Neuronal stem cell (in vitro differentiated cells): ENCODE data around the gene USP20.

ENCODE experiments used
- DNase-seq: peaks from one replicate; pipeline ENCODE4 v3.0.0-alpha.2; 2013; ENCODE audit warnings: low spot score
- H2AFZ ChIP-seq: one replicate; pipeline ENCODE4 v1.6.1; 2013; ENCODE audit warnings: mild to moderate bottlenecking, low read length, inconsistent platforms
- H2AK5ac ChIP-seq: 2 replicates; pipeline ENCODE4 v1.6.1; 2013; ENCODE audit warnings: low read depth, mild to moderate bottlenecking, inconsistent platforms, low read length, moderate library complexity, mixed read lengths
- H2BK120ac ChIP-seq: 2 replicates; pipeline ENCODE4 v1.6.1; 2013; ENCODE audit warnings: low read depth, mild to moderate bottlenecking, inconsistent platforms, low read length, moderate library complexity, mixed read lengths
- H2BK12ac ChIP-seq: one replicate; pipeline ENCODE4 v1.6.1; 2013; ENCODE audit warnings: low read length, inconsistent platforms
- H2BK15ac ChIP-seq: 2 replicates; pipeline ENCODE4 v1.6.1; 2013; ENCODE audit warnings: mild to moderate bottlenecking, low read length, inconsistent platforms, mixed read lengths
- H2BK5ac ChIP-seq: one replicate; pipeline ENCODE4 v1.6.1; 2013; ENCODE audit warnings: inconsistent platforms, mild to moderate bottlenecking, low read length, moderate library complexity
- H3K14ac ChIP-seq: one replicate; pipeline ENCODE4 v1.6.1; 2013; ENCODE audit warnings: low read length, inconsistent platforms
- H3K18ac ChIP-seq: 2 replicates; pipeline ENCODE4 v1.6.1; 2013; ENCODE audit warnings: low read length, inconsistent platforms
- H3K23ac ChIP-seq: 2 replicates; pipeline ENCODE4 v1.6.1; 2013; ENCODE audit warnings: low read depth, mild to moderate bottlenecking, mixed read lengths, low read length, inconsistent platforms; ENCODE audit not compliant: poor library complexity
- H3K27ac ChIP-seq: replicated peaks from 3 replicates; pipeline ENCODE4 v1.5.1; 2013; ENCODE audit warnings: low read length, inconsistent platforms
- H3K27me3 ChIP-seq, 3 experiments: 2 replicates each; pipeline ENCODE4 v1.6.1; 2013; ENCODE audit warnings: low read length in 3 of 3, mild to moderate bottlenecking in 2 of 3, inconsistent platforms in 1 of 3, low read depth in 1 of 3, mixed read lengths in 1 of 3, moderate library complexity in 1 of 3; ENCODE audit not compliant: control insufficient read depth in 3 of 3, insufficient read depth in 3 of 3
- H3K36me3 ChIP-seq, 2 donors: replicated peaks in 1 of 2; 2 replicates each; pipeline ENCODE4 v1.6.1; 2013; ENCODE audit warnings: low read length in 2 of 2; ENCODE audit not compliant: control insufficient read depth in 2 of 2, insufficient read depth in 2 of 2
- H3K4ac ChIP-seq: 2 replicates; pipeline ENCODE4 v1.6.1; 2013; ENCODE audit warnings: inconsistent platforms, mild to moderate bottlenecking, low read length, moderate library complexity
- H3K4me1 ChIP-seq, 2 donors: 1 replicate in 1 of 2; 2 replicates in 1 of 2; pipeline ENCODE4 v1.6.1; 2013; ENCODE audit warnings: low read length in 2 of 2, low read depth in 1 of 2; ENCODE audit not compliant: control insufficient read depth in 2 of 2, insufficient read depth in 1 of 2
- H3K4me2 ChIP-seq: one replicate; pipeline ENCODE4 v1.6.1; 2013; ENCODE audit warnings: mild to moderate bottlenecking, low read length, inconsistent platforms; ENCODE audit not compliant: insufficient read depth, poor library complexity, severe bottlenecking
- H3K4me3 ChIP-seq, 2 donors: 2 replicates each; pipeline ENCODE4 v1.5.1; 2013; ENCODE audit warnings: low read length in 2 of 2, mild to moderate bottlenecking in 2 of 2, inconsistent platforms in 1 of 2, moderate library complexity in 1 of 2
- H3K79me1 ChIP-seq: one replicate; pipeline ENCODE4 v1.6.1; 2013; ENCODE audit warnings: low read depth, mild to moderate bottlenecking, inconsistent platforms, low read length, moderate library complexity
- H3K9ac ChIP-seq: one replicate; pipeline ENCODE4 v1.6.1; 2013; ENCODE audit warnings: mild to moderate bottlenecking, low read depth, low read length, inconsistent platforms; ENCODE audit not compliant: poor library complexity
- H3K9me3 ChIP-seq, 2 donors: replicated peaks in 1 of 2; 2 replicates each; pipeline versions ENCODE3 to v1.6.1; 2013; ENCODE audit warnings: low read length in 2 of 2, mild to moderate bottlenecking in 2 of 2, inconsistent platforms in 1 of 2, low read depth in 1 of 2, mixed read lengths in 1 of 2, moderate library complexity in 1 of 2; ENCODE audit not compliant: control insufficient read depth in 2 of 2, insufficient read depth in 1 of 2
- H4K8ac ChIP-seq: one replicate; pipeline ENCODE4 v1.6.1; 2013; ENCODE audit warnings: low read depth, mild to moderate bottlenecking, inconsistent platforms, low read length, moderate library complexity
- H4K91ac ChIP-seq: one replicate; pipeline ENCODE4 v1.6.1; 2013; ENCODE audit warnings: low read length, low read depth, mild to moderate bottlenecking, inconsistent platforms; ENCODE audit not compliant: poor library complexity
- WGBS, 2 donors: extraction: QIAGEN DNeasy Blood & Tissue Kit; methylation state at CpG; one replicate each; pipeline ENCODE4 v1.1.7; 2013; ENCODE audit warnings: missing lambda C conversion rate in 2 of 2, mixed read lengths in 1 of 2; ENCODE audit not compliant: insufficient read length in 2 of 2, insufficient replicate concordance in 1 of 2; ENCODE audit errors: extremely low coverage in 2 of 2; 5-methylcytosine and 5-hydroxymethylcytosine counted together

USP20 gene

GRCh38 chr9:129897263-129897662 is 62.0 kb downstream of the USP20 start:
- H3K27me3 ChIP-seq: no peaks in the 10 kb centered on the region
- no peak overlapping the region for H2BK12ac ChIP-seq
- no peak overlapping the region for H3K4me2 ChIP-seq
- no peak overlapping the region for H4K8ac ChIP-seq
- no peak overlapping the region for H2BK120ac ChIP-seq
- H2AK5ac ChIP-seq: no peak overlapping the region
- no peak overlapping the region for H3K4me3 ChIP-seq
- H3K14ac ChIP-seq: no peak overlapping the region
- no peaks in the 10 kb centered on the region for H3K4me1 ChIP-seq
- H3K4ac ChIP-seq: no peak overlapping the region
- no peak overlapping the region for H3K18ac ChIP-seq
- no peak overlapping the region for H2AFZ ChIP-seq
- no peaks in the 10 kb centered on the region for H3K9me3 ChIP-seq
- H3K36me3 ChIP-seq: peaks cover 30 to 69% of the 10 kb centered on the region in 2 donors
- no peaks in the 10 kb centered on the region for H3K79me1 ChIP-seq
- no peak overlapping the region for H2BK5ac ChIP-seq
- no peak overlapping the region for H2BK15ac ChIP-seq
- no CpG with 5 or more reads among the region's 6 CpGs for WGBS, 2 donors
- H3K9ac ChIP-seq: no peak overlapping the region
- no peak for DNase-seq
- H3K27ac ChIP-seq: no peak overlapping the region
- H4K91ac ChIP-seq: no peak overlapping the region
- no peak overlapping the region for H3K23ac ChIP-seq

GRCh38 chr9:129898185-129898584 is 62.9 kb downstream of the USP20 start:
- H4K91ac ChIP-seq: no peak overlapping the region
- no peaks in the 10 kb centered on the region for H3K79me1 ChIP-seq
- no peak for DNase-seq
- H3K27me3 ChIP-seq: no peaks in the 10 kb centered on the region
- H3K36me3 ChIP-seq: peaks cover 32 to 78% of the 10 kb centered on the region in 2 donors
- H3K9ac ChIP-seq: no peak overlapping the region
- H3K9me3 ChIP-seq: no peaks in the 10 kb centered on the region
- H3K27ac ChIP-seq: no peak overlapping the region
- no peaks in the 10 kb centered on the region for H3K4me1 ChIP-seq
- H2BK12ac ChIP-seq: no peak overlapping the region
- H3K23ac ChIP-seq: no peak overlapping the region
- no peak overlapping the region for H2BK15ac ChIP-seq
- H2BK120ac ChIP-seq: no peak overlapping the region
- no peak overlapping the region for H3K18ac ChIP-seq
- H2BK5ac ChIP-seq: no peak overlapping the region
- no peak overlapping the region for H3K14ac ChIP-seq
- H2AFZ ChIP-seq: no peak overlapping the region
- H3K4me3 ChIP-seq: no peak overlapping the region
- no peak overlapping the region for H3K4me2 ChIP-seq
- WGBS, 2 donors: no CpG with 5 or more reads among the region's 8 CpGs
- no peak overlapping the region for H4K8ac ChIP-seq
- no peak overlapping the region for H3K4ac ChIP-seq
- H2AK5ac ChIP-seq: no peak overlapping the region

GRCh38 chr9:129899620-129900019 is 64.4 kb downstream of the USP20 start:
- H3K4me1 ChIP-seq: no peaks in the 10 kb centered on the region
- H3K9ac ChIP-seq: no peak overlapping the region
- H2AFZ ChIP-seq: no peak overlapping the region
- H3K27me3 ChIP-seq: no peaks in the 10 kb centered on the region
- H2AK5ac ChIP-seq: no peak overlapping the region
- H3K18ac ChIP-seq: no peak overlapping the region
- no peak overlapping the region for H2BK5ac ChIP-seq
- no peak overlapping the region for H4K8ac ChIP-seq
- no peak overlapping the region for H2BK12ac ChIP-seq
- no peak overlapping the region for H3K27ac ChIP-seq
- no peaks in the 10 kb centered on the region for H3K79me1 ChIP-seq
- no peak overlapping the region for H3K4me3 ChIP-seq
- no peak overlapping the region for H2BK120ac ChIP-seq
- no peak overlapping the region for H2BK15ac ChIP-seq
- WGBS, 2 donors: no CpG with 5 or more reads among the region's 2 CpGs
- peaks cover 30 to 79% of the 10 kb centered on the region in 2 donors for H3K36me3 ChIP-seq
- no peak overlapping the region for H3K4me2 ChIP-seq
- no peaks in the 10 kb centered on the region for H3K9me3 ChIP-seq
- H3K14ac ChIP-seq: no peak overlapping the region
- no peak overlapping the region for H3K23ac ChIP-seq
- no peak overlapping the region for H3K4ac ChIP-seq
- H4K91ac ChIP-seq: no peak overlapping the region
- DNase-seq: no peak

- DNase-seq: no peak
- H3K27me3 ChIP-seq: no peaks in the 10 kb centered on the region
- H4K8ac ChIP-seq: no peak overlapping the region
- H3K18ac ChIP-seq: peak overlapping the region; percentile 53
- H3K79me1 ChIP-seq: no peaks in the 10 kb centered on the region
- H3K36me3 ChIP-seq: peaks cover 28 to 78% of the 10 kb centered on the region in 2 donors
- H3K4me2 ChIP-seq: no peak overlapping the region
- H3K14ac ChIP-seq: no peak overlapping the region
- H2AFZ ChIP-seq: no peak overlapping the region
- WGBS, 2 donors: no CpG with 5 or more reads among the region's 20 CpGs
- H3K4me1 ChIP-seq: no peaks in the 10 kb centered on the region
- no peak overlapping the region for H3K27ac ChIP-seq
- H4K91ac ChIP-seq: no peak overlapping the region
- no peak overlapping the region for H2BK5ac ChIP-seq
- no peak overlapping the region for H2BK120ac ChIP-seq
- H3K4me3 ChIP-seq: peak overlapping the region in 1 of 2 donors; percentile 20
- H3K9ac ChIP-seq: no peak overlapping the region
- H2BK12ac ChIP-seq: no peak overlapping the region
- H3K9me3 ChIP-seq: no peaks in the 10 kb centered on the region
- no peak overlapping the region for H2AK5ac ChIP-seq
- no peak overlapping the region for H3K4ac ChIP-seq
- H3K23ac ChIP-seq: no peak overlapping the region
- H2BK15ac ChIP-seq: no peak overlapping the region
Measured at GRCh38 chr9:129900263-129901027, 65.2 kb downstream of the USP20 start.
